Rectal smooth muscle tissue (tissue), 1 donor: ENCODE measurements around the gene SNU13.
"Not testable (repeated sequence)": the region's sequence is repeated elsewhere in the genome, so short reads cannot be mapped to it uniquely, and the experiment has no call there.

ENCODE experiments used
- H3K27ac ChIP-seq: one replicate; pipeline ENCODE4 v1.7.0; 2013; ENCODE audit warnings: low read depth, low read length, inconsistent platforms
- H3K27me3 ChIP-seq: one replicate; pipeline ENCODE4 v1.7.0; 2013; ENCODE audit warnings: low read length; ENCODE audit not compliant: control insufficient read depth, insufficient read depth
- H3K36me3 ChIP-seq: one replicate; pipeline ENCODE4 v1.7.0; 2013; ENCODE audit warnings: low read length; ENCODE audit not compliant: control insufficient read depth, insufficient read depth
- H3K4me1 ChIP-seq: one replicate; pipeline ENCODE4 v1.7.0; 2013; ENCODE audit warnings: low read length; ENCODE audit not compliant: control insufficient read depth, insufficient read depth
- H3K4me3 ChIP-seq: one replicate; pipeline ENCODE4 v1.7.0; 2013; ENCODE audit warnings: low read length
- H3K9ac ChIP-seq: one replicate; pipeline ENCODE4 v1.7.0; 2013; ENCODE audit warnings: low read length

Gene SNU13

GRCh38 chr22:41674846-41675340, 13.8 kb downstream of the SNU13 start:
- H3K4me3 ChIP-seq: no peak overlapping the region
- H3K27me3 ChIP-seq: no peaks in the 10 kb centered on the region
- H3K27ac ChIP-seq: no peak overlapping the region
- peaks cover 27% of the 10 kb centered on the region for H3K36me3 ChIP-seq
- no peaks in the 10 kb centered on the region for H3K4me1 ChIP-seq
- no peak overlapping the region for H3K9ac ChIP-seq

GRCh38 chr22:41672780-41673509, 15.7 kb downstream of the SNU13 start:
- H3K27ac ChIP-seq: no peak overlapping the region
- H3K4me3 ChIP-seq: no peak overlapping the region
- H3K36me3 ChIP-seq: peaks cover 18% of the 10 kb centered on the region
- H3K4me1 ChIP-seq: no peaks in the 10 kb centered on the region
- no peak overlapping the region for H3K9ac ChIP-seq
- H3K27me3 ChIP-seq: no peaks in the 10 kb centered on the region

GRCh38 chr22:41672096-41672495, 16.6 kb downstream of the SNU13 start:
- H3K4me1 ChIP-seq, H3K9ac ChIP-seq, H3K27me3 ChIP-seq, H3K27ac ChIP-seq, H3K4me3 ChIP-seq: not testable (repeated sequence)
- peaks cover 15% of the 10 kb centered on the region for H3K36me3 ChIP-seq

DNA sequence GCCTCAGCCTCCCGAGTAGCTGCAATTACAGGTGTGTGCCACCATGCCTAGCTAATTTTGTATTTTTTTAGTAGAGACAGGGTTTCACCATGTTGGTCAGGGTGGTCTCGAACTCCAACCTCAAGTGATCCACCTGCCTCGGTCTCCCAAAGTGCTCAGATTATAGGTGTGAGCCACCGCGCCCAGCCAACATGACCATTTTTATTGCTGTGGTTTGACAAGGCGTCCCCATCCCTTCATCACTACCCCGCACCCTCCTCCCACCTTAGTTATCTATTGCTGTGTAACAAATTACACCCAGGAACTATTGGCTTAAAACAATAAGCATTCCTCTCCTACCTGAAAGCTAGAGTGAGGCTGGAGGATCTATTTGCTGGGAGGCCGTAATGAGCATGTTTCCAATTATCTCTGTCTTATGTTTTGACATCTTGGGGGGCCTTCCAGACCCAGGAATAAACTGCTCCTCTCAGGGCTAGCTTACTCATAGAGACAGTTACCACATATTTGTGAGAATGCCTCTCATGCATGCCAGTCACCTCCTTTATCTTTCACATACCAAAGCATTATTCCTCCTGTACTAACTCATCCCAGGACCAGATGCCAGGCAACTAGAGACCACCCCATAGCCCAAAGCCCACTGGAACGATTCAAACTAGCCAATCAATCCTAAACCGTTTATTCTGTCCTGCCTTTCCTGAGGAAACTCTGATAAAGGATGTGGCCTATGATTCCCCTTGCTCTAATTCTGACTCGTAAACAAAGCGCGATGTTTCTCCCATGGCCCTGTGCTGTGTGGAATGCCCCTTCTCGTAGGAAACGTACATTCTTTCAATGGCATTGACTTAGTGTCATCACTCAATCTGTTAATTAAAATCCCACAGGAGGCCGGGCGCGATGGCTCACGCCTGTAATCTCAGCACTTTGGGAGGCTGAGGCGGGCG, 19.4 kb downstream of the SNU13 start:
- H3K27me3 ChIP-seq: no peaks in the 10 kb centered on the region
- H3K4me1 ChIP-seq: no peaks in the 10 kb centered on the region
- no peak overlapping the region for H3K4me3 ChIP-seq
- H3K9ac ChIP-seq: no peak overlapping the region
- no peak overlapping the region for H3K27ac ChIP-seq
- peaks cover 12% of the 10 kb centered on the region for H3K36me3 ChIP-seq

- no peaks in the 10 kb centered on the region for H3K27me3 ChIP-seq
- peaks cover 38% of the 10 kb centered on the region for H3K36me3 ChIP-seq
- no peak overlapping the region for H3K4me3 ChIP-seq
- H3K9ac ChIP-seq: no peak overlapping the region
- H3K27ac ChIP-seq: no peak overlapping the region
- no peaks in the 10 kb centered on the region for H3K4me1 ChIP-seq
These were observed 23.7 kb downstream of the SNU13 start for GRCh38 chr22:41664951-41665350.

- H3K9ac ChIP-seq: no peak overlapping the region
- H3K4me3 ChIP-seq: no peak overlapping the region
- peaks cover 42% of the 10 kb centered on the region for H3K36me3 ChIP-seq
- H3K4me1 ChIP-seq: no peaks in the 10 kb centered on the region
- no peaks in the 10 kb centered on the region for H3K27me3 ChIP-seq
- no peak overlapping the region for H3K27ac ChIP-seq
These were observed 24.2 kb downstream of the SNU13 start for GRCh38 chr22:41664490-41664889.

GRCh38 chr22:41663594-41663993, 25.1 kb downstream of the SNU13 start:
- peaks cover 48% of the 10 kb centered on the region for H3K36me3 ChIP-seq
- H3K4me3 ChIP-seq, H3K27me3 ChIP-seq, H3K9ac ChIP-seq, H3K4me1 ChIP-seq, H3K27ac ChIP-seq: not testable (repeated sequence)

DNA sequence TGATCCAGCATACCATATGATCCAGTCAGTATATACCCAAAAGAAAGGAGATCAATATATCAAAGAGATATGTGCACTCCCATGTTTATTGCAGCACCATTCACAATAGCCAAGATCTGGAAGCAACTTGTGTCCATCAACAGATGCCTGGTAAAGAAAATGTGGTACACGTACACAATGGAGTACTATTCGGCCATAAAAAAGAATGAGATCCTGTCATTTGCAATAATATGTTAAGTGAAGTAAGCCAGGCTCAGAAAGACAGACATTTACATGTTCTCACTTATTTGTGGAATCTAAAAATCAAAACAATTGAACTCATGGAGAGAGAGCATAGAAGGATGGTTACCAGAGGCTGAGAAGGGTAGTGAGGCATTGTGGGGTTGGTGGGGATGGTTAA, 27.0 kb downstream of the SNU13 start:
- no peak overlapping the region for H3K4me3 ChIP-seq
- no peaks in the 10 kb centered on the region for H3K27me3 ChIP-seq
- H3K27ac ChIP-seq: no peak overlapping the region
- H3K36me3 ChIP-seq: peaks cover 62% of the 10 kb centered on the region
- H3K9ac ChIP-seq: no peak overlapping the region
- no peaks in the 10 kb centered on the region for H3K4me1 ChIP-seq

- H3K27ac ChIP-seq: no peak overlapping the region
- H3K4me1 ChIP-seq: no peaks in the 10 kb centered on the region
These were observed 27.6 kb downstream of the SNU13 start for GRCh38 chr22:41661088-41661487.

DNA sequence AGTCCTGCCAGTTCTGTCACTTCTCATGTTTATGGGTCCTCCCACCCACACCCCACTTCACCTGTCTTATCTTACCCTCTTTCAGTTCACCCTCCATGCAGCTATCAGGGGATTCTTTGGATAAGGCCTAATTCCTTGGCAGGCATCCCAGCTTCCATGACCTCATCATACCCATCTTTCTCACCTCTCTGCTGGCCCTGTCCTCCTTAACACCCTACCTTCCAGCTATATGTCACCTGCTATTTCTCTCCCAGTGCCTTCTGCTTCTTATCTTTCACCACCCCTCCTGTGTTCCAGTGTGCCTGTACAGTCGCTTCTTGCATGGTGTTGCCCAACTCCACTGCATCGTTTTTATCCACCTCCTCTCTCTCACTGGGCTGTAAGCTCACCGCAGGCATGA, 28.3 kb downstream of the SNU13 start:
- H3K9ac ChIP-seq: no peak overlapping the region
- H3K27ac ChIP-seq: no peak overlapping the region
- peaks cover 71% of the 10 kb centered on the region for H3K36me3 ChIP-seq
- H3K4me1 ChIP-seq: no peaks in the 10 kb centered on the region
- no peaks in the 10 kb centered on the region for H3K27me3 ChIP-seq
- no peak overlapping the region for H3K4me3 ChIP-seq

More at GRCh38 chr22:41661088-41661487, 27.6 kb downstream of the SNU13 start:
- Histone ChIP-seq H3K4me3 (no peak overlapping the region), H3K36me3 (peaks cover 66% of the 10 kb centered on the region), H3K9ac (no peak overlapping the region), H3K27me3 (no peaks in the 10 kb centered on the region)

DNA sequence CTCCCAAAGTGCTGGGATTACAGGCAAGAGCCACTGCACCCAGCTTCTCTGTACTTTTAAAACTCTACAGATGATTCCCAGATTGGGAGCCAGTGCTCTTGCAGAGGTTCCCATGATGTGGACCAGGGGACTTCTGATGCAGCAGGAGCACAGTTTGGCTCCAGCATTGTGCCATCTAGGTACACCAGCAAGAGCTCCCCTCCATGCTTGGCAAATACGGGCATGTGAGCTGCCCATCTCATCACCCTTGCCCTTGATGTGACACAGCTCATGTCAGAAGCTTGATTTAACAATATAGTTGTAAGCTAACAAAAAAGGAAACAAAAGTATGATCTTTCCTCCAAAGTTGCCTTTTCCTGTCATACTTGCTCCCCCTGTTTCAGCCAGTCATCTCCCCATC, 28.7 kb downstream of the SNU13 start:
- peaks cover 68% of the 10 kb centered on the region for H3K36me3 ChIP-seq
- no peaks in the 10 kb centered on the region for H3K4me1 ChIP-seq
- H3K9ac ChIP-seq: no peak overlapping the region
- no peaks in the 10 kb centered on the region for H3K27me3 ChIP-seq
- no peak overlapping the region for H3K4me3 ChIP-seq
- no peak overlapping the region for H3K27ac ChIP-seq

DNA sequence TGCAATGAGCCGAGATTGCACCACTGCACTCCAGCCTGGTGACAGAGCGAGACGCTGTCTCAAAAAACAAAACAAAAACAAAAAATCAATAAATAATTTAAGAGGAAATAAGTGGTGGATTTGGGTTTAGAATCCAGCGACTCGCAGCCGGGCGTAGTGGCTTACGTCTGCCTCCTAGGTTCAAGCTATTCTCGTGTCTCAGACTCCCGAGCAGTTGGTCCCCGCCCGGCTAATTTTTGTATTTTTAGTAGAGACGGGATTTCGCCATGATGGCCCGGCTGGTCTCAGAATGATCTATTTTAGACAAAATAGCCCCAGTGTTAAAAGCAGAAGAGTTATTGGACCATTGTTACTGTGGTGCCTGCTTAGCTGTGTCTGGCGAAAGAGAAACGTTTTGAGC, 29.8 kb downstream of the SNU13 start:
- Histone ChIP-seq H3K4me3 (no peak overlapping the region), H3K4me1 (no peaks in the 10 kb centered on the region), H3K27ac (no peak overlapping the region), H3K9ac (no peak overlapping the region), H3K36me3 (peaks cover 69% of the 10 kb centered on the region), H3K27me3 (no peaks in the 10 kb centered on the region)
